HL-60 (cell line): ENCODE measurements around the gene TMEM215.

Experiments used
- POLR2AphosphoS5 ChIP-seq: IDR thresholded peaks from 2 replicates; pipeline ENCODE4 v1.6.1; 2012; ENCODE audit warnings: low read depth
- REST ChIP-seq: IDR thresholded peaks from 2 replicates; pipeline ENCODE4 v1.6.1; 2012; ENCODE audit warnings: low read depth; ENCODE audit not compliant: insufficient replicate concordance
- TF ChIP-seq, protein P1 (sequence below): IDR thresholded peaks from one replicate; pipeline ENCODE4 v1.5.1; 2011; ENCODE audit warnings: low read length, control low read depth, inconsistent platforms; ENCODE audit not compliant: insufficient read depth

DNA sequence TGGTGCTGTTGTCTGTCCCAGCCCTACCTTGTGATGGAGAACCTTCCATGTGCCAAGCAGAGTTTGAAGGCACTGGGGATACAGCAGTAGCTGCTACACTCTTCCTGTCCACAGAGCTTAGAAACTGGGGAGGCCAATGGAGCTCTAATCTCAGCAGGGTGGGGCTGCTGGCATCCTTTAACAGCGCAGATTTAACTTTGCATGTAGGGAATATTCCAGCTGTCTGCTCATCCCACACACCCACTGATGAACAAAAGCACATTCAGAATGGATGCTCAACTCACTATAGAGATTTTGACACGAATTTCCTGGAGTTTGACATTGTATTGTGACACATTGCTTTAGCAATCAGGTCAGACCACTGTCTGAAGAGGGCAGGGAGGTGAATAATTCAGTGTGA, 49.0 kb downstream of the TMEM215 start:
- TF ChIP-seq, protein P1, sequence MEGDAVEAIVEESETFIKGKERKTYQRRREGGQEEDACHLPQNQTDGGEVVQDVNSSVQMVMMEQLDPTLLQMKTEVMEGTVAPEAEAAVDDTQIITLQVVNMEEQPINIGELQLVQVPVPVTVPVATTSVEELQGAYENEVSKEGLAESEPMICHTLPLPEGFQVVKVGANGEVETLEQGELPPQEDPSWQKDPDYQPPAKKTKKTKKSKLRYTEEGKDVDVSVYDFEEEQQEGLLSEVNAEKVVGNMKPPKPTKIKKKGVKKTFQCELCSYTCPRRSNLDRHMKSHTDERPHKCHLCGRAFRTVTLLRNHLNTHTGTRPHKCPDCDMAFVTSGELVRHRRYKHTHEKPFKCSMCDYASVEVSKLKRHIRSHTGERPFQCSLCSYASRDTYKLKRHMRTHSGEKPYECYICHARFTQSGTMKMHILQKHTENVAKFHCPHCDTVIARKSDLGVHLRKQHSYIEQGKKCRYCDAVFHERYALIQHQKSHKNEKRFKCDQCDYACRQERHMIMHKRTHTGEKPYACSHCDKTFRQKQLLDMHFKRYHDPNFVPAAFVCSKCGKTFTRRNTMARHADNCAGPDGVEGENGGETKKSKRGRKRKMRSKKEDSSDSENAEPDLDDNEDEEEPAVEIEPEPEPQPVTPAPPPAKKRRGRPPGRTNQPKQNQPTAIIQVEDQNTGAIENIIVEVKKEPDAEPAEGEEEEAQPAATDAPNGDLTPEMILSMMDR = no peak
- TF ChIP-seq REST (no peak), POLR2AphosphoS5 (no peak)
